Smooth muscle cell (in vitro differentiated cells): ENCODE measurements around the gene IQCE. TPM values are rescaled to one million over a fixed set of nuclear protein-coding genes. Genes with fewer than 3 reads are reported as not detected.
A peak's percentile ranks its signal among the peaks of the same experiment; 100 is the strongest.

Source experiments
- DNase-seq: peaks from one replicate; lab custom pipeline; 2025; ENCODE audit not compliant: unreplicated experiment; lab: John Stamatoyannopoulos, UW
- H2AFZ ChIP-seq: fragments of 200-600 bp; sonication (generic); 2 replicates; pipeline ENCODE4 v1.6.0; 2016; ENCODE audit warnings: antibody characterized with exemption, low read depth, mild to moderate bottlenecking
- H3F3A ChIP-seq: fragments of 200-600 bp; sonication (generic); 2 replicates; pipeline ENCODE4 v1.6.0; 2017; ENCODE audit warnings: antibody characterized with exemption, low read depth
- H3K27ac ChIP-seq: fragments of 200-600 bp; sonication (generic); 2 replicates; pipeline ENCODE4 v1.5.1; 2016; ENCODE audit warnings: low read depth, mild to moderate bottlenecking
- H3K27me3 ChIP-seq: fragments of 200-600 bp; sonication (generic); 2 replicates; pipeline ENCODE4 v1.6.1; 2016; ENCODE audit warnings: low read depth, mild to moderate bottlenecking
- H3K36me3 ChIP-seq: fragments of 200-600 bp; sonication (generic); 2 replicates; pipeline ENCODE4 v1.5.1; 2016; ENCODE audit warnings: low read depth
- H3K4me1 ChIP-seq: fragments of 200-600 bp; sonication (generic); 2 replicates; pipeline ENCODE4 v1.5.1; 2016; ENCODE audit warnings: low read depth
- H3K4me2 ChIP-seq: fragments of 200-600 bp; sonication (generic); 2 replicates; pipeline ENCODE4 v1.6.0; 2016; ENCODE audit warnings: mild to moderate bottlenecking
- H3K4me3 ChIP-seq: fragments of 200-600 bp; sonication (generic); 2 replicates; pipeline ENCODE4 v1.5.1; 2016; ENCODE audit warnings: mild to moderate bottlenecking
- H3K79me2 ChIP-seq: fragments of 200-600 bp; sonication (generic); 2 replicates; pipeline ENCODE4 v1.6.0; 2016; ENCODE audit warnings: low read depth, mild to moderate bottlenecking
- H3K9ac ChIP-seq: fragments of 200-600 bp; sonication (generic); 2 replicates; pipeline ENCODE4 v1.6.0; 2016; ENCODE audit warnings: low read depth
- H3K9me3 ChIP-seq: fragments of 200-600 bp; sonication (generic); replicated peaks from 2 replicates; pipeline ENCODE4 v1.5.1; 2016; ENCODE audit warnings: low read depth
- H4K20me1 ChIP-seq: fragments of 200-600 bp; sonication (generic); 2 replicates; pipeline ENCODE4 v1.6.0; 2016; ENCODE audit warnings: low read depth
- WGBS: methylation state at CpG from one replicate; pipeline ENCODE4 v1.1.7; 2016; ENCODE audit warnings: low lambda C conversion rate; 5-methylcytosine and 5-hydroxymethylcytosine counted together
- polyA plus RNA-seq: library from polyadenylated mRNA; unstranded; fragments of >200 nt; fragmentation: Nextera tagmentation; extraction: Ambion mirVana; gene quantifications from 2 replicates; pipeline ENCODE4 v1.2.1, GENCODE V29; 2016
- total RNA-seq: library from RNA; depleted of rRNA; stranded (reverse); fragments of >200 nt; gene quantifications from 2 replicates; pipeline ENCODE4 v1.2.3, GENCODE V29; 2014
- TF ChIP-seq, protein P1 (sequence below): fragments of 200-600 bp; sonication (generic); IDR thresholded peaks from 2 replicates; pipeline ENCODE4 v1.5.1; 2017; ENCODE audit warnings: borderline replicate concordance, mild to moderate bottlenecking, antibody characterized with exemption; ENCODE audit not compliant: insufficient read depth, poor library complexity, severe bottlenecking

The IQCE gene
- total and polyA plus RNA-seq, 2 experiments from 2014 or later, result 5.8 to 12.7 TPM

DNA sequence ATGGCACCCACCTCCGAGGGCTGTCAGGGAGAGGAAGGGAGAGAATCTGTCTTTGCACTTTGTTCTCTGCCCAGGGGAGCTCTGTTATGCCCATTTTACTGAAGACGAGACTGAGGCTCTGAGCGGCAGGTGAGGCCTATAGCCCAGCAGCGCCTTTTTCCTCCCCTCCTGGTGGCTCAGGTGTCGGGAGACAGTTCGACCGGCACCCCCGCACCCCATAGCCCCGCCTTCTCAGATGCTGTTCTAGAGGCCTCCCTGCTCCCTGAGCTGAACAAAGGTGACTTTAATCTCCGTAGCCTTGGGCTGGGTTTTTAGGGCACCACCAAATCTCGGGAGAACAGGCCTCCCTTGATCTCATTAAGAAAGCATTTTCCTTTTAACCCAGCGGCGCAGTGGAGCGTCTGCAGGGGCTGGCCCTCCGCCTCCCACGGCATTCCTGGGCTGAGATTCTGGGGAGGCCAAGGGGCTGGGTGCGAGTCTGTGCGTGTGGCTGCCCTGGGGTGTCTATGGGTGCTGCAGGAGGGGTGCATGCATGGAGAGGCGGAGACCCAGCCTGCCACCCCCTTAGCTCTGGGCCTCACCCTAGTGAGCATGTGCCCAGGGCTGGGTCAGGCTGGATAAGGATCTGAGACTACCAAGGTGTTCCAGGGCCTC lies 35.9 kb upstream of the IQCE start:
- Histone ChIP-seq H3K9me3 (no peaks in the 10 kb centered on the region), H3K79me2 (peaks cover 45% of the 10 kb centered on the region), H3F3A (peaks cover 36% of the 10 kb centered on the region), H3K4me2 (peak overlapping the region; percentile 93), H3K4me3 (peak overlapping the region; percentile 59), H3K27ac (peak overlapping the region; percentile 84), H3K36me3 (no peaks in the 10 kb centered on the region), H3K27me3 (no peaks in the 10 kb centered on the region), H2AFZ (no peak overlapping the region), H3K4me1 (peaks cover 59% of the 10 kb centered on the region), H3K9ac (peak overlapping the region; percentile 49), H4K20me1 (peaks cover 77% of the 10 kb centered on the region)
- TF ChIP-seq, protein P1, sequence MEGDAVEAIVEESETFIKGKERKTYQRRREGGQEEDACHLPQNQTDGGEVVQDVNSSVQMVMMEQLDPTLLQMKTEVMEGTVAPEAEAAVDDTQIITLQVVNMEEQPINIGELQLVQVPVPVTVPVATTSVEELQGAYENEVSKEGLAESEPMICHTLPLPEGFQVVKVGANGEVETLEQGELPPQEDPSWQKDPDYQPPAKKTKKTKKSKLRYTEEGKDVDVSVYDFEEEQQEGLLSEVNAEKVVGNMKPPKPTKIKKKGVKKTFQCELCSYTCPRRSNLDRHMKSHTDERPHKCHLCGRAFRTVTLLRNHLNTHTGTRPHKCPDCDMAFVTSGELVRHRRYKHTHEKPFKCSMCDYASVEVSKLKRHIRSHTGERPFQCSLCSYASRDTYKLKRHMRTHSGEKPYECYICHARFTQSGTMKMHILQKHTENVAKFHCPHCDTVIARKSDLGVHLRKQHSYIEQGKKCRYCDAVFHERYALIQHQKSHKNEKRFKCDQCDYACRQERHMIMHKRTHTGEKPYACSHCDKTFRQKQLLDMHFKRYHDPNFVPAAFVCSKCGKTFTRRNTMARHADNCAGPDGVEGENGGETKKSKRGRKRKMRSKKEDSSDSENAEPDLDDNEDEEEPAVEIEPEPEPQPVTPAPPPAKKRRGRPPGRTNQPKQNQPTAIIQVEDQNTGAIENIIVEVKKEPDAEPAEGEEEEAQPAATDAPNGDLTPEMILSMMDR, result no peak
- no peak for DNase-seq
- 31% methylated on average over 19 of the region's 19 CpGs for WGBS

DNA sequence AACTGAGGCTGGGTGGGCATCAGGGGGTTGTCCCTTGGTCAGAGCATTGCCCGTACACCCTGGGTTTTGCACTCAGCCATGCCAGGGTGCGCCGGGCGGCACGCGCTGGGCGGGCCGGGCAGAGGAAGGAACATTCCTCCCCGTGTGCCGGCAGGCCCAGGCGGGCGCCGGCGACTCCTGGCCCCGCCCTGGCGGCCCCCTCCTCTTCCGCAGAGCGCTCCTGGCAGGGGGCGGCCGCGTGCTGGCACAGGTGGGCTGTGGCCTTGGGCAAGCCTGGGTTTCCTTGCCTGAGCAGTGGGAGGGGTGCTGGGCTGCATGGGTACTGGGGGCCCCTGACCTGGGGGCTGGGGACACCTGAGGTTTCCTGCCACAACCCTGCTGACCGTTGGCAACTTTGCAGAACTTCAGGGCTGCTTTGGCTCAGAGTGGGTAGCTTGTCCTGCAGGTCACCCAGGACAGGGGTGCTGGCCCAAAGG lies 35.3 kb upstream of the IQCE start:
- peaks cover 58% of the 10 kb centered on the region for H3K4me1 ChIP-seq
- peak overlapping the region; percentile 84 for H3K27ac ChIP-seq
- peaks cover 45% of the 10 kb centered on the region for H3K79me2 ChIP-seq
- TF ChIP-seq, protein P1, result no peak
- 25% methylated on average over 22 of the region's 22 CpGs for WGBS
- H4K20me1 ChIP-seq, result peaks cover 82% of the 10 kb centered on the region
- peak overlapping the region; percentile 59 for H3K4me3 ChIP-seq
- no peak overlapping the region for H2AFZ ChIP-seq
- no peak for DNase-seq
- peak overlapping the region; percentile 93 for H3K4me2 ChIP-seq
- H3K9ac ChIP-seq, result peak overlapping the region; percentile 49
- H3F3A ChIP-seq, result peaks cover 36% of the 10 kb centered on the region
- H3K27me3 ChIP-seq, result no peaks in the 10 kb centered on the region
- no peaks in the 10 kb centered on the region for H3K36me3 ChIP-seq
- no peaks in the 10 kb centered on the region for H3K9me3 ChIP-seq

DNA sequence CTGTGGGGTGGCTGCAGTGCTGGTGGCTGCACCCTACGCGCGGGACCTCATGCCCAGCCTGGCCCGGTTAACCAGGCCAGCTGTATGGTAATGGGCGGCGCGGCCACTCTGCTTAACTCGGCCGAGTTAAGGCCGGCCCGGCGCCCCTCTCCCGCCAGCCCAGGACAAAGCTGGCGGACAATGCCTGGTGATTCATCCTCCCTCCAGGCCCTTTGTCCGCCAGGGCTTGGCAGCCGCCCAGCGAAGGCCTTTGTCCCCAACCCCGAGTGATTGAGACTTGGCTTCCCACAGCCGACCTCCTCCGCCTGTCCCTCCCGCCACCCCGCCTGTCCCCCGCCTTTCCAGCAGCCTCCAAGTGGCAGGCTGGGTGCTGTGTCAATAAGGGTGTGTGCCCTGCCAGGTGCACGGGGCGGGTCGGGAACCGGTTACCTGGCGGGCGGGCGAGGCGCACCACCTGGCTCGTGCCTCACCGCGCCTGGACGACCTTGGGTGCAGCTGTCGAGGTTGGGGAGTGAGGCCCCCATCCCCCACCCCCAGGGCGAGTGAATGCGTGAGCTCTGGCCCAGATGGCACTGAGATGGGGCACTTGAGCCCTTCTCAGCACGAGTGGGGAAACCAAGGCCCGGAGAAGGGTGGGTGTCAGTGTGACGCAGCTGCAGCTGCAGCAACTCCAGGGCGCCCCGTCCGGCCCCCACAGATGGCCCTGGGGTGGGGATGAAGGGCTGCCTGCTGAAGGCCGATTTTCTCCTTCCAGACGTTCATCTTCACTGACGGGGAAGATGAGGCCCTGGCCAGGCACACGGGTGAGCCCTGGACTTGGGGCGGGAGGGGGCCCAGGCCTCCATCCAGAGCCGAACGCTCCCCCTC lies 34.6 kb upstream of the IQCE start:
- no peaks in the 10 kb centered on the region for H3K27me3 ChIP-seq
- peaks cover 32% of the 10 kb centered on the region for H3F3A ChIP-seq
- H3K27ac ChIP-seq, result peak overlapping the region; percentile 84
- peak overlapping the region; percentile 59 for H3K4me3 ChIP-seq
- TF ChIP-seq, protein P1, result no peak
- H2AFZ ChIP-seq, result no peak overlapping the region
- peaks cover 89% of the 10 kb centered on the region for H4K20me1 ChIP-seq
- H3K4me2 ChIP-seq, result peak overlapping the region; percentile 93
- no peak for DNase-seq
- peaks cover 56% of the 10 kb centered on the region for H3K4me1 ChIP-seq
- no peaks in the 10 kb centered on the region for H3K36me3 ChIP-seq
- peak overlapping the region; percentile 49 for H3K9ac ChIP-seq
- H3K9me3 ChIP-seq, result no peaks in the 10 kb centered on the region
- WGBS, result 35% methylated on average over 42 of the region's 51 CpGs
- peaks cover 45% of the 10 kb centered on the region for H3K79me2 ChIP-seq
